Hematopoietic multipotent progenitor cell treated with erythropoietin and hydrocortisone succinate and interleukin-3 and kit ligand, for 15 days (in vitro differentiated cells): ENCODE measurements around the gene FTCD.

Experiments used
- DNase-seq: peaks from one replicate; pipeline ENCODE4 v3.0.0-alpha.2; 2015; ENCODE audit warnings: low spot score

The FTCD gene

DNA sequence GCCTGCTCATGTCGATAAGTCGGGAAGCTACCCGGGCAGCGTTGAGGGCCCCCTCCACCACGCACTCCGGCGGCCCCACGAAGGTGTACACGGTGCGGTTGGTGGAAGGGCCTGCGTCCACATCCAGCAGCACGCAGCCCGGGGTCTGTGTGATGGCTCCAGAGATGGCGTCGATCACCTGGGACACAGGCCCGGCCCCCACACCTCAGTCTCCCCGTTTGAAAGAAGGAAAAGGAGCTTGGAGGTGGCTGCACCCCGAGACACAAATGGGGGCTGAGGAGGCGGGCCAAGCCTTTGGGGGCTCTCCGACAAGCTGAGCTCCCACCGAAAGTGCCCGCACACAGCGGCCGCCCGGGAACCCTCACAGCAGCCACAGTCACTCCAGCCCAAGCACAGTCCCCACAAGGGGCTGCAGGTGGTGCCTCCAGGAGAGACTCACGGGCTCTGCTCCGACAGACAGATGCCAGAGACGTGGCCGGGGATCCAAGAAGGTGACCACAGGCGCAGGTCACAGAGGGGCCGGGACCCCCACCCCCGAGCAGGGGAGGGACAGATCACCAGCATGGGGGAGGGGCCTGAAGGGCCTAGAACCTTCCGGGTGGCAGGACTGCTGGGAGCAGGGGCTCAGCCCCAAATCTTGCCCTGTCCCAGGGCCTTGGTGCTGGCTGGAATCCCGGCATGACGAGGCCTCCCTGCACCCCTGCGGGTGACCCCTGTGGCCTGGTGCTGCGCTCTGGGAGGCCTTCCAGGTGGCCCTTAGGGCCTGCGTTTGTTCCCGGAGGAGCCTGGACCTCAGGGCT, 1.0 kb downstream of the FTCD start:
- no peak for DNase-seq

GRCh38 chr21:46153247-46154154, 1.9 kb downstream of the FTCD start:
- DNase-seq = peak; percentile 54

DNA sequence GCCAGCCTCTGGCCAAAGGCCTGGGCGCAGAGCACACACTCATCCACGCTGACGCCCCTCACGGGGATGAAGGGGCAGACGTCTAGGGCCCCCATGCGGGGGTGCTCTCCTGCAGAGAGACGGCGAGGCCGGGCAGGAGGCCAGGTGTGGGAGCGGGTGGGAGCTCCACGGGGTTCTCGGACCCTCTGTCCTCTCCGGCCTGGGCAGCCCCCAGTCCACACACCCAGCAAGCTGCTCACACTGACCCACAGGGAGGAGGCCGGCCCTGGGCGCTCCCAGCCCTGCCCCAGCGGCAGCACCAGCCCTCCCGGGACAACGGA, 2.5 kb downstream of the FTCD start:
- no peak for DNase-seq

DNA sequence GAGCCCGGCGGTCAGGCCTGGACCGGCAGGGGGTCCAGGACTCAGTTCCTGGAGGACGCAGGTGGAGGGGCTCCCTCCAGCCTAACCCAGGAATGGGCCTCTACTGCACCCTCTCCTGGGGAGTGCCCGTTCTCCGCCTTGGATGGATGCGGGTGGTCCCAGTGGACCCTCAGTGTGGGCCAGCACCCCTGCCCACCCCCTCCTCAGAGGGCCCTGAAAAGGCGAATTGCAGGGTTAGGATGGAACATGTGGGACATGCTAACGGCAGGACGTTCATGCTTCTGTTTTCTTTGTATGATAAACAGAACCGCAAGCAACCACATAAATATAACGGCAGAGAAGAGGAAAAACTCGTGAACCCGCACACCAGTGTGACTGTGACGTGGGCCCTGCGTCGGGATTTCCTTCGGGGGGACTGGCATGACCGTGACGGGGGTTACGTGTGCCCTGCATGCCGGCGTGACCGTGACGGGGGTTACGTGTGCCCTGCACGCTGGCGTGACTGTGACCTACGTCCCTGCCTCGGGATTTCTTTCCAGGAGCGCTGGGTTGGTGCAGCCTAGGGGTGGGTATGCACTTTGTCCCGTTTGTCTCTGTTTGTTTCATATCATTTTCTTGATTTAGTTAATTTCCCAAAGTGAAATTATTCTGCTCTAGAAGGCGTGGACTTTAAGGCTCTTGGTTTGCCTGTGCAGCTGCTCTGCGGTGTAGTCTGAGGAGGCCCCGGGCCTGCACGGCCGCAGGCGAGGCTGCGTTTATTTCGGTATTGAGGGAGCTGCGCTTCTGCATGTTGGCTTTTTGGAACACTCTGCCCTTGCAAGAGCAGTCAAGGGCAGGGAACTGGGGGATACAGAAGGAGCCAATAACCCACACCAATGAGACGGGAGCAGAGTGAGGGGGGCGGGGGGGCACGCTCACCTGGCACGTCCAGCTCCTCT, 3.1 kb downstream of the FTCD start:
- DNase-seq = no peak

DNA sequence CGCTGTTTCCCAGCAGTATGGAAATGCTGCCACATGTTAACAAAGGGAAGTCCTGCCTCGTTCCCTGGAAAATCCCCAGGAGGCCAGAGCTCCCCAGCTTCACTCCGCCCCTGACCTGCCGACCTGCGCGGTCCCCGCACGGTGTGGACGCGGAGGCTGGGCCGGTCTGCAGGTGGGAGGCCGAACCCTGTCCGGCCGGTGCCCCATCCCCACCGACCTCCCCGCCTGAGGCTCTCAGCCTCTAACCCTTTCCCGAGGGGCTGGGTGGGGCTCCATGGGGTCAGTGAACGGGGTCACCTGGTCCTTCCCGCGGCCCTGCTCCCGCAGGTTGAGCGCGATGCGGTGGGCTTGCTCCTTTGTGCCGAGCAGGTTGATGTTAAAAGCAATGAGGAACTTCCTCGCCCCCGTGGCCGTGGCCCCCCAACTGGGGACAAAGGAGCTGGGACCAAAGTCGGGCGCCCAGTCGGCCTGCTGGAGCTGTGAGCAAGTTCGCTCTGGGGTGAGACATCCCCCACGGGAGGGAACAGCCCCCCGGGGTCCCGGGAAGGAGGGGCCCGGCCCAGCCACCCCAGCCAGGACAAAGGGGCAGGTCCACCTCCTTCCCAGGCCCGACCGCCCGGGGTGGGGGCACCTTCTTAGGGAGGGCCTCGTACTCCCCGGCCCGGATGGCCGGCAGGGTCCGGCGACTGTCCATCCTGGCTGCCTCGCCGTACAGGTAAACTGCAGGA, 4.0 kb downstream of the FTCD start:
- no peak for DNase-seq

DNA sequence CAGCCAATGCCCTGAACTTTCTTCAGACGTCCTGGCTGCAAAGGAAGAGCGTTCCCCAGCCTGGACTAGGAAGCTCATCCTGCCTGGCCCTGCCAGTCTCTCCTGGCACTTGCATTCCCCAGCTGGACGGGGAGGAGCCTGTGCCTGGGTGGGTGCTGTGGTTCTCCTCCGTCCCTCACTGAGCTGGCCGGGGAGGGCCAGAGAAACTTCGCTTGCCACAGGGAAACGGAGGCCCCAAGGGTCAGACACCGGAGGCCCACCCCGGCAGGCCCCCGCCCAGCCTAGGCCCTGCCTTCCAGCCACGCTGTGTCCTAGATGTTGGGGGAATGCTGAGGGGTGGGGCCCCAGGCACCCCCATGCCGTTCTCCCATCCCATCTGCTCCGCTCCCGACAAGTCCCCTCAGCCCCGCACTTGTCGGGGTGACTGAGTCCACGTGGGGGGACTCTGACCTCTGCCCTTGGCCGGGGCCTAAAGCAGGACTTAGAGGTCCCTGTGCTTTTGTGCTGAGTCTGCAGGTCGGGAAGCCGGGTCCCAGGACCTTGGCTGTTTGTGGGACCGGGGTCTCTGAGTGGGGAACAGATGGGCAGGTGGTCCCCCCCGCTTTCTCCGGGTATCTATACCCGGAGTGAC, 4.8 kb downstream of the FTCD start:
- no peak for DNase-seq

DNA sequence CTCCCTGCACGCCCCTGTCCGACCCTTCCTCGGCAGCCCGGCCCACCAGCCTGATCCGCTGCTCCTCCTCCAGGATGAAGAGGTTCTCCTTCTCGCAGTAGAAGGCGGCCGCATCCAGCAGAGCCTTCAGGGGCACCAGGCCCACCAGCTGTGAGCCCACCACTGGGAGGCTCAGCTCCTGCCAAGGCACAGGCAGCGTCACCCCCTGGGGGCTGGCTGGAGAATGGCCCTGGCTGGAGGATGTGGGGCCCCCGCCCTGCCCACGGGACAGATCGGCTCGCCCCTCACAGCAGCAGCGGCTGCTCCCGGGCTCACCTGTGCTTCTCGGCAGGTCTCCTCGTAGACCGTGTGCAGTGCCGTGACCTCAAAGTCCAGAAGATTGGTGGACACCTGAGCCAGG, 5.3 kb downstream of the FTCD start:
- DNase-seq = no peak

DNA sequence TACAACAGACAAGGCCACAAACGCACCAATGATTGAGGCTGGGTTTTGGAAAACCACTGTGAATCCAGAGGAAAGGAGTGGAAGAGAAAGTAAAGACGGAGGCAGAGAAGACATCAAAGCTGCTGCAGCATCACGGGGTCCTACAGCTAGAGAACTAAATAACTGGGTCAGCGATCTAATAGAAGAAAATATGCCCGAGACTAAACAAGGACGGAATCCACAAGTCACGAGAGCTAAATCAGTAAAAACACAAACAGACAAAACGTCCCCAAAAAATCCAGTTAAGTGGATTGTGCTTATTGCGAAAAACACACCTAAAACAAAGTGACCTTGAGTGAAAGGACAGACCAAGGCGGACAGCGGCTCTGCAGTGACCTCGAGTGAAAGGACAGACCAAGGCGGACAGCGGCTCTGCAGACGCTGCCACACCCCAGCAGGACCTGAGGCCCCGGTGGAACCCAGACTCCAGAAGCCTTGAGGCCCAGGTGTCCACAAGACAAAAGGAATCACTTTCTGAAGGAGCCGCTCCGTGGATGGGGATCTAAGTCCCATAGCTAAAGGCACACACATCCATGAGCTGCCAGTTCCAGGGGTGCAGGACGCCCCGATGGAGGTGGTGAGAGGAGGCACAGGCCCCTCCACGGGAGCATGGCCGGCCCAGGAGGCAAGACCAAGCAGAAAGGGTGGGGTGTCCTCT, 6.0 kb downstream of the FTCD start:
- DNase-seq = no peak

DNA sequence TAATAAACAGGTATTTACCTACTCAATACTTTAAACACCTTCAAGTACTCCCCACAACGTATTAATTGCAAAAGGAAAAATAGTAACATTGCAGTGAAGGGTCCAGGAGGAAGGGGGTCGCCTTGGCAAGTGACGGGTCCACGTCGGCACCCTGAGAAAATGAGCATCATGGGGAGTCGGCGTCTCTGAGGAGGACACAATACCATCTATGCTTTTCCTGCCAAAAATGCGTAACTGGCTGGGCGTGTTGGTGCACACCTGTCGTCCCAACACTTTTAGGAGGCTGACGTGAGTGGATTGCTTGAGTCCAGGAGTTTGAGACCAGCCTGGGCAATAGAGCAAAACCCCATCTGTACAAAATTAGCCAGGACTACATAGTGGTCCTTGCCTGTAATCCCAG, 7.3 kb downstream of the FTCD start:
- DNase-seq = no peak

- peak; percentile 59 for DNase-seq
Observed at GRCh38 chr21:46147429-46147828, 8.0 kb downstream of the FTCD start.

- DNase-seq = no peak
Observed at GRCh38 chr21:46146856-46147255, 8.5 kb downstream of the FTCD start.

DNA sequence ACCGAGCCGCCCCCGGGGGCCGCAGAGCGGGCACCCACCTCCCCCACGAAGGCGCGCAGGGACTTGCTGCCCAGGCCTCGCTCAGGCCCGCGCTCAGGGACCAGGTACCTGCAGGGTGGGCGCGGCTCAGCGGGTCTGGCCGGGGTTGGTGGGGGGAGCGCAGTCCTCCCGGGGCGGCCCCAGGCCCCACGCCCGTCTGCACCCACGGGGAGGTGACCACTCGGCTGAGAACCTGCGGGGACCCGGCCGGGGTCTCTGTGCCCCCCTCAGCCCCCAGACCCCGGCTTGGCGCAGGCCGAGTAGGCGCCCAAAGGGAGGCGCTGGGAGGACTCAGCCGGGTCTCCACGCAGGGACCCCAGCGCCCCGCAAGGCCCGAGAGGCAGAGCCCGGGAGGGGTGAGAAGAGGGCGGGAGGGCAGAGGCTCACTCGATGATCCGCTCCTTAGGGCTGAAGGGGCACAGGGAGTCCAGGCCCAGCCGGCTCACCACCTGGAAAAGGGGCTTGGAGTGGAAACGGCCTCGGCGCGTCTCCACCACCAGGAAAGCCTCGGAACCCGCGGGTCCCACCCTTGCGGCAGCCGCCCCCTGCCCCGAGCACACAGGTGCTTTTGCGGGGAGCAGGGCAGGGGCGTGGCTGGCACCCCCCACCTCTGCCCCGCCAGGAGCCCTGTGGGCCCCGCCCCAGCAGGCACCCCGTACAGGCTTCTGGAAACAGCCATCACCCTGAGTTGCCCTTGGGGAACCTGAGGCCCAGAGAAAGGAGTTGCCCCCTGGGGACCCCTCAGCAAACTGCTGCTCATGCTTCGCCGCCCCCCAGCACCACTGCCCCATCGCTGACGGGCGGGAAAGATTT, 9.3 kb downstream of the FTCD start:
- DNase-seq = no peak

- DNase-seq = no peak
Observed at GRCh38 chr21:46145159-46145839, 10.1 kb downstream of the FTCD start.

DNA sequence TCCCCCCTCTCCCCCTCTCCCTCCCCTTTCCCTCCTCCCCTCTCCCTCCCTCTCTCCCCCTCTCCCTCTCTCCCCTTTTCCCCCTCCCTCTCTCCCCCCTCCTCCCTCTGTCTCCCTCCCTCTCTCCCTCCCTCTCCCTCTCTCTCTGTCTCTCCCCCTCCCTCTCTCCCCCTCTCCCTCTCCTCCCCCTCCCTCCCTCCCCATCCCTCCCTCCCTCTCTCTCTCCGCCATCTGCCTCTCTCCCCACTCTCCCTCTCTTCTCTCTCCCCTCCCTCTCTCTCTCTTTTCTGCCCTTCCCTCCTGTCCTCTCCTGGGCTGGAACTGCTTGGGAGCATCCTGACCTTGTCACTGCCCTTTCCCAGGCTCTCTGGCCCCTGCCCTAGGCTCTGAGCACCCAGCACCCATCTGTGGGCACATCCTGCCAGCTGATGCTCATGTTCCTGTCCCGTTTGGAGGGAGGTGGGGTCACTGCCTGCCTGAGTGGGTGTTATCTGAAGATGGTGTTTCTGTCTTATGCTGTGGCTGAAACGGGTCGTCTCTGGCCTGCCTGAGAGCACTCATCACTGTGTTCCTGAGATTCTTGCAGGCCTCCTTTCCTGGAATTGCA, 10.8 kb downstream of the FTCD start:
- peak; percentile 12 for DNase-seq

GRCh38 chr21:46142582-46143473, 12.6 kb downstream of the FTCD start:
- DNase-seq = peak; percentile 10

GRCh38 chr21:46141767-46142581, 13.4 kb downstream of the FTCD start:
- no peak for DNase-seq
